GM19328 (cell line): ENCODE results near the gene ENO3.

Source experiments
- ATAC-seq: cut with Tn5 transposase; IDR thresholded peaks from one replicate; pipeline ENCODE4 v1.9.1; 2021; ENCODE audit warnings: mild to moderate bottlenecking, moderate library complexity; ENCODE audit not compliant: unreplicated experiment

Gene ENO3

DNA sequence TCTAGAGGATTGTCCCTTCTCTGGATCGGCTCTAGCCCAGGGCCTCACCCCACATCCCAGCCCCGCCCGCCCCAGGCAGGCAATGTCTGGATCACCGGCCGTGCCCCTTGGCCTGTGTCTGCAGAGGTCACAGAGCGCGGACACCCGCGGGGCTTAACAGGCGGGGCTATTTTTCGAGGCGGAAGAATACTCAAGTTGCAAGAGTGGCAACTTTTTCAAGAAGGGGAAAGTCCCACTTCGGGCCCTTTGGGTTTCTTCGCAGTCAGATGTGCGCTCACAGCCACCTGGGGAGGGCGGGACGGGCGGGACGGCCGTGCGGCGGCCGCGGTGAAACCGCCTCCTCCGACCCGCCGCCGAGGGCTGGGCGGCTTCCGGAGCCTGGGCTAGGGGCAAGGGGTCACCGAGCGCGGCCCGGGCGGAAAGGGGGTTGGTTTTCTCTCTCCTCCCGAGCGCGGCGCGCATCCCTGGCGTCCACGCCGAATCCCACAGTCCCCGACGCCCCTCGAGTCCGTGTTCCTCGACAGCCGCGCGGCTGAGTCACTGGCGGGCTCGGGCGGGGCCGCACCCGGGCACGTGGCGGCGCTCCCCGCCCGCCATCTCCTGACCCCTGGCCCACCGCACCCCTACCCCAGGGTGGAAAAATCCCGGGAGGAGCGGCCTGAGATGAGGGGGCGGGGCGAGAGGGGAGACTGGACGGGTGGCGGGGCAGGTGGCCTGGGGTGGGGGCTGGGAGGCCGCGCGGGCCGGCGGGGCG is 1.4 kb upstream of the ENO3 start:
- no peak for ATAC-seq

- ATAC-seq = no peak
These were observed 709 bp upstream of the ENO3 start for GRCh38 chr17:4950075-4950745.

- ATAC-seq = no peak
These were observed 567 bp downstream of the ENO3 start for GRCh38 chr17:4951486-4951885.

GRCh38 chr17:4953451-4953961 is 2.6 kb downstream of the ENO3 start:
- no peak for ATAC-seq

- no peak for ATAC-seq
These were observed 4.2 kb downstream of the ENO3 start for GRCh38 chr17:4955091-4955490.

DNA sequence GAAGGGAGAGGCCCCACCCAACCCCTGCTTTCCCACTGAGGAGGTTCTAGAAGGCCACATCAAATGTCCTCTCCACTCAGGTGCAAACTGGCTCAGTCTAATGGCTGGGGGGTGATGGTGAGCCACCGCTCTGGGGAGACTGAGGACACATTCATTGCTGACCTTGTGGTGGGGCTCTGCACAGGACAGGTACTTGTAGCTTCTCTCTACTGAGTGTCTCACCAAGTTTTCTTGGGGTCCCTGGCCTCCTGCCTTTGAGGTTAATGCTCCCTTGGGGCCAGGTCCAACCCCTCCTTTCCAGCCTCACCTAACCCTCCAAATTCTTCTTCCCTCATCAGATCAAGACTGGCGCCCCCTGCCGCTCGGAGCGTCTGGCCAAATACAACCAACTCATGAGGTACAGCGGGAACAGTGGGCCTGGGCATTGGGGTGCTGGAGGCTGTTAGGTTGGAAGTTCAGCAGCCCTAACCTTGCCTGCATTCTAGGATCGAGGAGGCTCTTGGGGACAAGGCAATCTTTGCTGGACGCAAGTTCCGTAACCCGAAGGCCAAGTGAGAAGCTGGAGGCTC is 5.7 kb downstream of the ENO3 start:
- no peak for ATAC-seq

DNA sequence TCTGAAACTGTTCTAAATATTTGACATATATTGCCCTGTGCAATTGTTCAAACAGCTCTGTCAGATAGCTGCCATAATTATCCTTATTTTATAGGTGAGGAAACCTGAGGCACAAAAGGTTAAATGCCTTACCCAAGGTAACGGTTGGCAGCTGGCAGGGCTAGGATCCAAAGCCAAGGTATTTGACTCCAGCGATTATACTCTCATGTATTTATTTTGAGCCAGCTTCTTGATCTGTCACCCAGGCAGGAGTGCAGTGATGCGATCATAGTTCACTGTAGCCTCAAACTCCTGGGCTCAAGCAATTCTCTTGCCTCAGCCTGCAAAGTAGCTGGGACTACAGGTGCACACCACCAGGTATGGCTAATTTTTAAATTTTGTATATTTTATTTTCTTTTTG is 7.2 kb downstream of the ENO3 start:
- ATAC-seq = no peak

- no peak for ATAC-seq
These were observed 8.5 kb downstream of the ENO3 start for GRCh38 chr17:4959261-4959965.

GRCh38 chr17:4960279-4960922 is 9.5 kb downstream of the ENO3 start:
- no peak for ATAC-seq

- no peak for ATAC-seq
These were observed 14.5 kb downstream of the ENO3 start for GRCh38 chr17:4965311-4965986.

- peak; percentile 76 for ATAC-seq
These were observed 16.1 kb downstream of the ENO3 start for GRCh38 chr17:4966844-4967538.

DNA sequence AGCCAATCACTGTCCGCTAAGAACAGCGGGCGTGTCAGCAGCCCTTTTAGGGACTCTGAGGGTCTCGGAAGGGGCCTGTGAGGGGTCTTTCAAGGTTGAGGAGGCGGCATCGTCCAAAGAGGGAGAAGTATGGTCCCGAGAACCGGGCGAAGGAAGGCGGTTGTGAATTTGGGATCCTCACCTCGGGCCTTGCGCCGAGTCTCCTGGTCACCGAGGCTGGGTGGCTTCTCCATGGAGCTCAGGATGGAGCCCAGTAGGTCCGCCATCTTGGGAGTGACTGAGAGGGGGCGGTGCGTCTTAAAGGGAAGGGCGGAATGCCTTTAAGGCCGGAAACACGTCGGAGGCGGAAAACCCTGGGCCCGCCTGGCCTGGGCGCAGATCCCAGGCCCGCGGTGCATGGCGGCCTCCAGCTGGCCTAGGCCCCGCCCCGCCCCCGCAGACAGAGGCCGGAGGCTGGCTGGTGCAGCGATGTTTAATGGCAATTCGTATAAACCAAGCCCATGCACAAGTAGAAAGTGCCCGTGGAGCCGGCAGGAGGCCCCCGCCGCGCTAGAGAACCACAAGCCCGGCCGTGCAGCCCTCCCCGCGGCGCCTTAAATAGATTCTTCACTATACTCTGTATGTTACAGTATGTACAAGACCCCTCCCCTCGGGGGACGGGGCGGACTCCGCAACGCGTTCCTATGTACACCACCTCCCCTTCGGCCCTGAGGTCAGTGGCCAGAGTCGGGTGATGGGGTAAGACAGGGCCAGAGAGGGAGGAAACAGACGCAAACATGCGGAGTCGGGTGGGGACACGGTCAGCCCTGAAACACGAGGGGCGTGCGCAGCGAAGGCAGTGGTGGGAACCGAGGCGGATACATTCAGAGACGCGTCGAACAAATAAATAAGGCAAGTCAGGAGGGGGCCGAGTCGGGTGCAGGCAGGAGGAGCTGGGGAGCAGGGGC is 16.9 kb downstream of the ENO3 start, which contains the start of gene SPAG7:
Gene SPAG7 (minus strand): TSS at position 279 of the 947 bp plus-strand sequence. CDS start 13 bp downstream, at position 266.
- peak; percentile 46 for ATAC-seq

DNA sequence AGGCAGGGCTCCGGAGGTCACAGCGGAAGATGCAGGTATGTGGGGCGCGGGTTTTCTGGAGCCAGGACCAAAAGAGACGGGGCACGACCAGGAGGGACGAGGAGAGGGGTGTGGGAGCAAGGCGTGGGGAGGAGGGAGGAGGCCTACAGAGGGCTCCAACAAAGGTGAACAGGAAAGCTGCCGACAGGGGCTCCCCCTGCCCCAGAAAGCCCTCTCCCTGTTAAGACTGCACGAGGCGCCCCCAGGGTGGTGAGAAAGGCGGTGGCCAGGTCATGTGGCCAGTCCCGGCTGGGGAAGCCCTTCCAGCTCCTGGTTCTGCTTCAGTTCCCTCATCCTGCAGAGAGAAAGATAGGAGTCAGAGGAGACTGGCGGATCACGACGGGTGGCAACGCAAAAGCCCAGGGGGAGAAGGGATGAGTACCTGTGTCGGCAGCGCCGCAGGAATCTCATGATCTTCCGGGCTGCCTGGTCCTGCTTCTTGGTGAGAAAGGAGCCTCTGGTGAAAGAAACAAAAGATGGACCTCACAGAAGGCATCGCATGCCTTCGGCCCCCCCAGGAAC is 17.6 kb downstream of the ENO3 start:
- ATAC-seq = no peak

DNA sequence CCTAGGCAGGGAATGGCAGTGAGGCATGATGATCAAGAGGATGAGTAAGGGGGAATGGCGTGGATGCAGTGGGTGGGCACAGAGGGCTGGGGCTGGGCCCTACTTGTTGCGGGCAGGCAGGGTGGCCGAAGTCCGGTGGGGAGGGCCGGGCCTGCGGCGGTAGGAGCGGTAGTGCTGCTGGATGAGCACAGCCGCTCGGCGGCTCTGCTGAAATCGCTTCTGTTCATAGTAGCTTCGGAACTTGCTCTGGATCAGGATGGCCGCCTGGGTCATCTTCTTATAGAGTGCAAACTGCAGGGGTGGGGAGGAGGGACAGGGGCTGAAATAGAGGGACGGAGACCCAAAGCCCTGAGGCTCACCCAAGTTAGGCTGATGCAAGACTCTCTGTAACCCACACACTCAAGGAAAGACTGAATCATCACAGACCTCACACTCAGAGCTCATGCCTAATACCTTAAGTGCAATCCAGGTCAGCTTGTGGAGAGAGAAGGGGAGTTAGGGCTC is 18.2 kb downstream of the ENO3 start:
- ATAC-seq = no peak

- no peak for ATAC-seq
These were observed 18.7 kb downstream of the ENO3 start for GRCh38 chr17:4969551-4970173.

DNA sequence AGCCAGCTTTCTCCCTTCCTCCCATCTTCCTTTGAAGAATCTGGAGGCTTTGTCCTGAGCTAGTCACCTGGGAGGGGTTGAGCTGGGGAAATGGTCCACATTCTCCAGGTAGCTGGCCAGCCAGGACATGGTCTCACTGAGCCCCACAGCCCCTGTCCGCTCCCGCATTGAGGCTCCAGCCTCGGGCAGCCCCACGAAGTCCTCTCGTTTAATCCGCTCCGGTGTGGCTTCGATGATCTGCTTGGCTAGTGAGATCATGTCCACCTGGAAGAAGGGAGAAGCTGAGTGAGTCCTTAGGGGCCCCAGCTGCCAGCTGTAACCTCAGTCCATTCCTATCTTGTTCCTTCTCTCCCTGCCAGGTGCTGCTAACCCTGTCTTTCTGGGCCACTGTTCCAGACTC is 19.4 kb downstream of the ENO3 start:
- ATAC-seq = no peak

DNA sequence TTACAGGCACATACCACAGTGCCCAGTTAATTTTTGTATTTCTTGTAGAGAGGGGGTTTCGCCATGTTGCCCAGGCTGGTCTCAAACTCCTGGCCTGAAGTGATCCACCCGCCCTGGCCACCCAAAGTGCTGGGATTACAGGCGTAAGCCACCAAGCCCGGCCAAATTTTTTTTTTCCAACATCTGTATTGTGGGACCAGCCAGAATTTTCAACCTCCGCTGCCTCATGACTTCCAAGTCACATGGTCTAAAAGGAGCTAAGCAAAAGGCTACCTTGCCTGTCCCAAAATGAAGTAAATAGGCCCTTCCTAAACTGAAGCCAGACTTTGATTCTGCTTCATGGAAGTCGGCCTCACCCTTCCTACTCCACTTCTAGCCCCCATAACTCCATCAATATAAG is 20.9 kb downstream of the ENO3 start:
- ATAC-seq = no peak

DNA sequence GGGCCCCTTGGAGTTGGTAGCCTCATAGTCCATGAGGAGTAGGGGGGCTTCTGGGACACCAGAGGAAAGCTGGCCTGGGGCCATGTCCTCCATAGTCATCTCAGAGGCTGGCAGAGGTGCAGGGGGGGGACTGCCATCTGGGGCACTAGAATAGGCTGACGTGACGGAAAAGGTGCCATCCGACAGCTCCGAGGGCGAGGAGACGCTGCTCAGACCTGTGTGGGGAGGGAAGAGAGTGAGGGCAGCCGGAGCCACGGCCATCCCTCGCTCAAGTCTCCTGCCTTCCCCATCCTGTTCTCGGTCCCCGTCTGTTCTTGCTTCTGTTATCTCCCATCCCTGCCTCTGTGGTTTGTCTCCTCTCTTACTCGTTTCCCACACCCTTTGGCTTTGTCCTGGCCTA is 21.4 kb downstream of the ENO3 start:
- no peak for ATAC-seq
